Brain microvascular endothelial cell (primary cell): ENCODE measurements around the gene KCNA10.
A peak's percentile ranks its signal among the peaks of the same experiment; 100 is the strongest.

ENCODE experiments used
- DNase-seq: peaks from one replicate; pipeline ENCODE4 v3.0.0-alpha.2; 2020
- H3K27ac ChIP-seq: fragments of 250-450 bp; sonication (Bioruptor Pico); 2 replicates; pipeline ENCODE4 v1.5.1; 2020; ENCODE audit warnings: mild to moderate bottlenecking, moderate library complexity
- H3K27me3 ChIP-seq: fragments of 250-450 bp; sonication (Bioruptor Pico); replicated peaks from 2 replicates; pipeline ENCODE4 v1.5.1; 2020; ENCODE audit warnings: mild to moderate bottlenecking
- H3K36me3 ChIP-seq: fragments of 250-450 bp; sonication (Bioruptor Pico); replicated peaks from 2 replicates; pipeline ENCODE4 v1.5.1; 2020; ENCODE audit warnings: mild to moderate bottlenecking
- H3K4me3 ChIP-seq: 2 replicates; pipeline ENCODE4 v1.5.1; 2011; ENCODE audit warnings: low read depth, mild to moderate bottlenecking, control low read depth, low read length, moderate library complexity
- CTCF ChIP-seq: IDR thresholded peaks from 2 replicates; pipeline ENCODE4 v1.5.1; 2011; ENCODE audit warnings: low read depth, mild to moderate bottlenecking, moderate library complexity, low read length, control low read depth, inconsistent platforms; ENCODE audit errors: missing control alignments
- in situ Hi-C: cut with HindIII; loops from 2 replicates; pipeline ENCODE4 v1.10.0; 2017; ENCODE audit warnings: low sequenced_read_pairs, low pct_ligation_motif_present

The KCNA10 gene

GRCh38 chr1:110549831-110550230 lies 30.9 kb upstream of the KCNA10 start:
- in situ Hi-C loops, result no loop called here
- no peaks in the 10 kb centered on the region for H3K36me3 ChIP-seq
- TF ChIP-seq CTCF, result no peak
- H3K27me3 ChIP-seq, result peaks cover 5% of the 10 kb centered on the region
- DNase-seq, result no peak
- no peak overlapping the region for H3K4me3 ChIP-seq
- H3K27ac ChIP-seq, result no peak overlapping the region

DNA sequence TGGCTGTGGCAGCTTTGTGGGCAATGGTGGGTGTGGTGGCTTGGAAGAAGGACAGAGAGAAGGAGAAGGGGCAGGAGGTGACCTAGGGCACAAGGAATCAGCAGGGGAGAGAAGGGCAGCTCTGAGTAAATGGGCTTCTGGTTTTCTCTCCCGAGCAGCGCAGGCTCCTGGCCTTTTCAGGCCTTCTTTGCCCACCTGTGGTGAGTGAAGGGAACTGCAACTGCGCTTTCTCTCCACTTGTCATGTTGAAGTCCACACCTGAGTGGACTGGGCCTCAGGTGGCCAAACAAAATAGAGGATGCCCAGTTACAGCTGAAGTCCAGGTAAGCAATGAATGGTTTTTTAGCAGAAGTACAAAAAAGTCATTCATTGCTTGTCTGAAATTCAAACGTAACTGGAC lies 29.4 kb upstream of the KCNA10 start:
- Histone ChIP-seq H3K36me3 (no peaks in the 10 kb centered on the region), H3K4me3 (no peak overlapping the region), H3K27me3 (no peaks in the 10 kb centered on the region), H3K27ac (no peak overlapping the region)
- no peak for DNase-seq
- in situ Hi-C loops, result no loop called here
- peak; percentile 62 for TF ChIP-seq CTCF

GRCh38 chr1:110547017-110547416 lies 28.0 kb upstream of the KCNA10 start:
- in situ Hi-C loops, result no loop called here
- Histone ChIP-seq H3K27me3 (no peaks in the 10 kb centered on the region), H3K36me3 (no peaks in the 10 kb centered on the region), H3K27ac (no peak overlapping the region), H3K4me3 (no peak overlapping the region)
- no peak for TF ChIP-seq CTCF
- DNase-seq, result no peak

GRCh38 chr1:110545492-110545891 lies 26.5 kb upstream of the KCNA10 start:
- Histone ChIP-seq H3K4me3 (no peak overlapping the region), H3K27ac (no peak overlapping the region), H3K27me3 (no peaks in the 10 kb centered on the region), H3K36me3 (no peaks in the 10 kb centered on the region)
- in situ Hi-C loops, result no loop called here
- DNase-seq, result no peak
- TF ChIP-seq CTCF, result no peak

DNA sequence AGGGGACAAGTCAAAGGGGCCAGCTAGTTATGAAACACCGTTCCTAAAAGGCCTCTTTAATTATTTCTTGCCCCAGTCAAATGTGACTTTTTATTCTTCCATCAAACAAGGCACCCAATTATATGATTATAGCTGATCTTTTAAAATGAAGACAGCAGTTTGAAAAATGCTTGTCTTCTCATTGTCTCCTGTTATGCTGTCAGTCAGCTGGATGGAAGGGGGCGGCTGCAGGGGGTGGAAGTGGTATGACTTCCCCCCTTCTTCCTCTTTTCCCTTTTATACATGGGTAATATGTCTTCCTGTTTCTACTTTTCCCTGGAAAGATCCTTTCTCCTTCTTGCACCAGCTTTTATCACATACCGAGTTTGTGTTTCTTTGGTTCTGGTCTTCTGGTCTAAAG lies 25.8 kb upstream of the KCNA10 start:
- Histone ChIP-seq H3K4me3 (no peak overlapping the region), H3K36me3 (no peaks in the 10 kb centered on the region), H3K27me3 (no peaks in the 10 kb centered on the region), H3K27ac (no peak overlapping the region)
- in situ Hi-C loops, result no loop called here
- TF ChIP-seq CTCF, result no peak
- DNase-seq, result no peak

GRCh38 chr1:110542725-110543124 lies 23.8 kb upstream of the KCNA10 start:
- TF ChIP-seq CTCF, result no peak
- H3K27me3 ChIP-seq, result no peaks in the 10 kb centered on the region
- no peak overlapping the region for H3K4me3 ChIP-seq
- no peaks in the 10 kb centered on the region for H3K36me3 ChIP-seq
- peak; percentile 41 for DNase-seq
- in situ Hi-C loops, result no loop called here
- no peak overlapping the region for H3K27ac ChIP-seq
